Mesodermal cell (in vitro differentiated cells): ENCODE results near the gene FNIP1.

Experiments used
- H3K27ac ChIP-seq: 2 replicates; pipeline ENCODE4 v1.7.0; 2013; ENCODE audit warnings: mild to moderate bottlenecking, low read depth, low read length, moderate library complexity; ENCODE audit not compliant: severe bottlenecking
- H3K36me3 ChIP-seq: 2 replicates; pipeline ENCODE4 v1.7.1; 2013; ENCODE audit warnings: mild to moderate bottlenecking, low read length, moderate library complexity; ENCODE audit not compliant: control insufficient read depth, insufficient read depth
- H3K4me1 ChIP-seq: one replicate; pipeline ENCODE4 v1.7.1; 2013; ENCODE audit warnings: mild to moderate bottlenecking, low read length; ENCODE audit not compliant: insufficient read depth, control insufficient read depth, poor library complexity, severe bottlenecking
- H3K4me3 ChIP-seq: 2 replicates; pipeline ENCODE4 v1.7.0; 2013; ENCODE audit warnings: low read length, control low read depth, mild to moderate bottlenecking; ENCODE audit not compliant: insufficient read depth, poor library complexity, severe bottlenecking; ENCODE audit errors: extremely low read depth
- H3K9me3 ChIP-seq: 2 replicates; pipeline ENCODE4 v1.7.1; 2013; ENCODE audit warnings: mild to moderate bottlenecking, low read length, moderate library complexity; ENCODE audit not compliant: control insufficient read depth
- WGBS, 2 experiments: methylation state at CpG; one replicate each; pipeline ENCODE4 v1.1.5; 2013; ENCODE audit warnings: missing lambda C conversion rate in 2 of 2; ENCODE audit not compliant: insufficient coverage in 2 of 2; 5-methylcytosine and 5-hydroxymethylcytosine counted together

Gene FNIP1

GRCh38 chr5:131641494-131641893 lies 155.3 kb downstream of the FNIP1 start:
- no peaks in the 10 kb centered on the region for H3K4me1 ChIP-seq
- WGBS, 2 experiments: no CpG with 5 or more reads among the region's 1 CpG
- peaks cover 18% of the 10 kb centered on the region for H3K36me3 ChIP-seq
- no peak overlapping the region for H3K27ac ChIP-seq
- H3K4me3 ChIP-seq: no peak overlapping the region
- H3K9me3 ChIP-seq: no peaks in the 10 kb centered on the region

DNA sequence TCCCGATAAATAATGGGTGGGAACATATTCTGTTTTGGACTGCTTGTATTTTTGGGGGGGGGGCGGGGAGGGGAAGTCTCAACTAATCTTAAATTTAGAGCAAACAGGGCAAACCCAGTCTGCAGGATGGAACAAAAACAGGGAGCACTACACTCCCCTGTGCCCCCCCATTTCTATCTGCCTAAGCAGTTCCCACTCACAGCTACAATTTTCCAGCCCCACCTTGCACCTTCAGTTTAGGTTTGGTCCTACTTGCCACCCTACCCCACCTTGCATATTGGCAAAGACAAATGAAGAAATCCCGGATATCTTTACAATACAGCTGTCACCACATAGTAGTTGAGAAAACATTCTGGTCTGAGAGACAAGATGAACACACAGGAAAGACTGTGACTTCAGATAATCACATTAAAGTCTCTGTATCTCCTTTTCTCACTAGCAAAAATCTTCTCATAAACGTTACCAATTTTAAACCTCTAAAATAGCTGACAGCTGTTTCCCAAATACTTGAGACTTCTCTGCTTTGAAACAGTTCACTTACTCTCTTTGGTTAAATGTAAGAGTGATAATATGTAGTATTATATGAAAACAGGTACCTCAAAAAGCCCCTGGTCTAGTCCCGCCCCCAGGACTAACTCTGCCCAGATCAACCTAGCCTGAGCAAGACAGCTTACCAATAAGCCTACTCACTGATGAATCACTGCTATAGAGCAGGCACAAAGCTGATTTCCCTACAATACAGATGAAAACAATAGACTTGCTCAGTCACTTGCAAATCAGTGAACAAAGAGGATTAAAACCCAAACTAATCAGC lies 156.6 kb downstream of the FNIP1 start:
- H3K4me3 ChIP-seq: no peak overlapping the region
- 92 to 100% methylated on average over 2 of the region's 5 CpGs for WGBS, 2 experiments
- H3K9me3 ChIP-seq: no peaks in the 10 kb centered on the region
- H3K36me3 ChIP-seq: peaks cover 10% of the 10 kb centered on the region
- no peaks in the 10 kb centered on the region for H3K4me1 ChIP-seq
- no peak overlapping the region for H3K27ac ChIP-seq

DNA sequence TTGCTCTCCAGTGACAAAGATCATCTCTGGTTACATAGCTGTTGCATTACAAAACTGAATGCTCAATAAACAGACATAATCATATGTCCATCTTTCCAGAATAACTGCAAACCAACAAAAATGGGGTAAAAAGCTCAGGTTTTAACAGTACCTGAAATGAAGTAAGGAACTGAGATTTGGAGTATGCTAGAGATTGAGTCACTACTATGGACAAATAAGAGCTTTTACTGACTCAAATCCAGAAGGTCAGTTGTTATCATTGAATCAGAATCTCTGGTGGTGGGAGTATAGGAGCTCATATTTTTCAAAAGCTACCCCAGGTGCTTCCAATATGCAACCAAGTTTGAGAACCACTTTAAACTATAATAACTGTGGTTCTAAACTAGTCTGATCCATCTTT lies 157.7 kb downstream of the FNIP1 start:
- no peaks in the 10 kb centered on the region for H3K4me1 ChIP-seq
- H3K36me3 ChIP-seq: no peaks in the 10 kb centered on the region
- no peaks in the 10 kb centered on the region for H3K9me3 ChIP-seq
- no peak overlapping the region for H3K27ac ChIP-seq
- H3K4me3 ChIP-seq: no peak overlapping the region

- 83 to 88% methylated on average over 1 to 2 of the region's 4 CpGs for WGBS, 2 experiments
- Histone ChIP-seq H3K27ac (no peak overlapping the region), H3K4me3 (no peak overlapping the region), H3K36me3 (no peaks in the 10 kb centered on the region), H3K9me3 (no peaks in the 10 kb centered on the region), H3K4me1 (peaks cover 6% of the 10 kb centered on the region)
Measured at GRCh38 chr5:131637694-131638093, 159.1 kb downstream of the FNIP1 start.

GRCh38 chr5:131635684-131636572 lies 160.9 kb downstream of the FNIP1 start:
- peaks cover 11% of the 10 kb centered on the region for H3K4me1 ChIP-seq
- peak overlapping the region; percentile 98 for H3K27ac ChIP-seq
- H3K4me3 ChIP-seq: peak overlapping the region; percentile 86
- no peaks in the 10 kb centered on the region for H3K9me3 ChIP-seq
- 0 to 1% methylated on average over 17 to 18 of the region's 24 CpGs for whole genome bisulfite sequencing, 2 experiments
- no peaks in the 10 kb centered on the region for H3K36me3 ChIP-seq

GRCh38 chr5:131634996-131635683 lies 161.7 kb downstream of the FNIP1 start, which contains the start of gene RAPGEF6:
TSS of gene RAPGEF6 (minus strand) at chr5:131635229. CDS start at chr5:131635030, 199 bp downstream.
- Histone ChIP-seq H3K9me3 (no peaks in the 10 kb centered on the region), H3K4me1 (peaks cover 11% of the 10 kb centered on the region), H3K4me3 (peak within 1 kb of the TSS; percentile 86), H3K36me3 (no peaks in the 10 kb centered on the region), H3K27ac (peak within 1 kb of the TSS; percentile 98)
- 0% methylated on average over 44 to 50 of the region's 55 CpGs for WGBS, 2 experiments

- H3K36me3 ChIP-seq: no peaks in the 10 kb centered on the region
- 0% methylated on average over 19 to 21 of the region's 21 CpGs for WGBS, 2 experiments
- H3K4me1 ChIP-seq: peaks cover 11% of the 10 kb centered on the region
Measured at GRCh38 chr5:131634666-131634995, 162.2 kb downstream of the FNIP1 start.

GRCh38 chr5:131634238-131634637 lies 162.6 kb downstream of the FNIP1 start:
- Histone ChIP-seq H3K27ac (peak overlapping the region; percentile 98), H3K36me3 (no peaks in the 10 kb centered on the region), H3K4me3 (peak overlapping the region; percentile 86), H3K4me1 (peaks cover 11% of the 10 kb centered on the region), H3K9me3 (no peaks in the 10 kb centered on the region)
- WGBS, 2 experiments: 10 to 12% methylated on average over 3 to 4 of the region's 4 CpGs

More at GRCh38 chr5:131634666-131634995, 162.2 kb downstream of the FNIP1 start:
- peak overlapping the region; percentile 98 for H3K27ac ChIP-seq
- peak overlapping the region; percentile 86 for H3K4me3 ChIP-seq
- H3K9me3 ChIP-seq: no peaks in the 10 kb centered on the region

DNA sequence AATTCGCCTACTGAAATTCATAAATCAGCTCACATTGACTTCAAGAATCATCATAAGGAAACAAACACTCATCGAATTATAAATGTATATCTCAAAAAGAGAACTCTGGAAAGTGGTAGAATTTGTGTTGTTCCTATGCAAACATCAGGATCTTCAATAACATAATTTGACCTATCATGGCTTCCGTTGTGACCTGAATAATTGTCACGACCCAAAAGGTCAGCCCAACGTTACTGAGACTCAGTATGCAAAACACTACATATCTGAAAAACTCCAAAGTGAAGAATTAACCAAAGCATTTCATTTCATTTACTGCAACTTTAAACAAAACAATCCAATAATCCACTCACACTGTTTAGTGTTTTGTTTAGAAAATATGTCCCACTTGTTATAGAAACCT lies 163.0 kb downstream of the FNIP1 start:
- peak overlapping the region; percentile 86 for H3K4me3 ChIP-seq
- WGBS, 2 experiments: 20 to 58% methylated on average over 1 to 4 of the region's 5 CpGs
- no peaks in the 10 kb centered on the region for H3K9me3 ChIP-seq
- H3K4me1 ChIP-seq: peaks cover 11% of the 10 kb centered on the region
- H3K27ac ChIP-seq: no peak overlapping the region
- H3K36me3 ChIP-seq: no peaks in the 10 kb centered on the region

- Histone ChIP-seq H3K4me1 (peaks cover 11% of the 10 kb centered on the region), H3K27ac (no peak overlapping the region), H3K9me3 (no peaks in the 10 kb centered on the region), H3K4me3 (no peak overlapping the region), H3K36me3 (peaks cover 2% of the 10 kb centered on the region)
- 79 to 84% methylated on average over 3 of the region's 4 CpGs for WGBS, 2 experiments
Measured at GRCh38 chr5:131630963-131631350, 165.9 kb downstream of the FNIP1 start.
